GM12864 (cell line): Measurements from ENCODE around the gene CFAP92.

ENCODE experiments used
- DNase-seq: peaks from one replicate; pipeline ENCODE4 v3.0.0-alpha.2; 2011; ENCODE audit warnings: low read depth
- H3K4me3 ChIP-seq: 2 replicates; pipeline ENCODE4 v1.5.1; 2011; ENCODE audit warnings: mild to moderate bottlenecking, low read depth, low read length, control low read depth
- CTCF ChIP-seq: IDR thresholded peaks from 2 replicates; pipeline ENCODE4 v1.5.1; 2011; ENCODE audit warnings: low read depth, mild to moderate bottlenecking, moderate library complexity, low read length, control low read depth, inconsistent platforms; ENCODE audit errors: missing control alignments

CFAP92 gene, protein sequence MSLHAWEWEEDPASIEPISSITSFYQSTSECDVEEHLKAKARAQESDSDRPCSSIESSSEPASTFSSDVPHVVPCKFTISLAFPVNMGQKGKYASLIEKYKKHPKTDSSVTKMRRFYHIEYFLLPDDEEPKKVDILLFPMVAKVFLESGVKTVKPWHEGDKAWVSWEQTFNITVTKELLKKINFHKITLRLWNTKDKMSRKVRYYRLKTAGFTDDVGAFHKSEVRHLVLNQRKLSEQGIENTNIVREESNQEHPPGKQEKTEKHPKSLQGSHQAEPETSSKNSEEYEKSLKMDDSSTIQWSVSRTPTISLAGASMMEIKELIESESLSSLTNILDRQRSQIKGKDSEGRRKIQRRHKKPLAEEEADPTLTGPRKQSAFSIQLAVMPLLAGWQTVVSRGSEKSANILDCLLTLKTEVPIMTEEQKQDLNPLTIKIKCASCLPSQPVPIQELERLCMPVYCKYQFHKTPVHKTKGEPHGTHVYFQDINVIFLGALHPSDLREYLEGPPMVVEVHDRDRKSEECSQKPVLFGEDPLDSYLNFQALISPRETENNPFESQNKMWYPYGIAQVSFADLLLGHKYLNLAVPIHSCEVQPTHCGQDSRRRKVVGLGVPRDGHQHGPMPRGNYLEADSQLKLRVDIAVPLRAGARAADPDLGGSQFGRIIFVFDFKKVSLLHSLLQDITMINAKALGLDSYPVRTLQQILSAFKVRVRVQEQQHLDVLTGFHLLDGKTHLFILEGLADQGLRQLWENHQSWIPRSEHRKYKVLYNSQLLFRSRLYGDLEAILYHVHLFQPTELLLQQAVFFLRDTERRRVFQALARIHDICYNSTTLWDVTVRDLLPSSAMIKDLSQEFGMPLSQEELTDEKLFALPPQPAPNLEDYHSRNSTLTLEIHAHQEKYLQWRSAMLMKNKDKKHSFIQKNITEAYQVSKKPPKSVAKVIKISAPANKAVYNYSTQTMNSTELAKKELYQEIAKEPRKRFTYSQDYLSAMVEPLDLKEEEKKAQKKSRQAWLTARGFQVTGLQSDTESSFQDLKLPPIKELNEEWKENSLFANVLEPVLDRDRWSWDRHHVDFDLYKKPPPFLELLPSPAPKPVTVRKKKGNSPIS

DNA sequence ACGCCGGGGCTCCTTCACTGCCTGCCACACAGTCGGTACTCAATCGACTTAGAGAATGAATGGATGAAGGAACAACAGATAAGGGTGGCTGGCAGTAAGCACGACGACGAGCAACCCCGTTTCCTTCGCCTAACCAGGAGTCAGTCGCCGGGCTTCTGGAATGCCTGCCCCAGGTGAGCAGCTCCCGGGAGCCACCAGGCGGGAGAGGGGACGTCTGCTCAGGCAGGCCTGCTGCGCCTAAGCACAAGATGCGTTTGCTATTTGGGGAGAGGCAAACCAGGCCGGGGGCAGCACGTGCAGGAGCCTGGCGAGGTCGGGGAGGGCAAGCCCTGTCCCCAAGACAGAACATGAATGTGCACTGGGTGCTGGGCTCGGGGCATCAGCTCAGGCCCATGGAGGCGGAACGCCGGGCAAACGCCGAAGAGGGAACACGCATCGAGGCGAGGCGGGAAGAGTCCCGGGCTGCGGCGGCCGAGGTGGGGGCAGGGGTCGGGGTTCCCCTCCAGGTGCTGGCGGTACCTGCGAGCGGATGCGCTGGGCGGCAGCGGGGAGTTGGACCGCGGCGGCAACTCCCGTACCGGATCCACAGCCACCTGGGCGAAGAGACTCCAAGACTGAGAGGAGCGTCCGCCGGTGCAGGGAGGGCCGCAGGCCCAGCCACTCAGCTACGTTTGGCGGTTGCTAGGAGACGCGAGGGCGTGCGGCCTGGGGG, at the start of gene CFAP92:
CFAP92 (minus strand) TSS at position 616 of the 712 bp plus-strand sequence. CDS start 772 bp downstream, outside the sequence.
- H3K4me3 ChIP-seq: peak within 1 kb of the TSS; percentile 24
- no peak for TF ChIP-seq CTCF
- peak; percentile 22 for DNase-seq

- TF ChIP-seq CTCF: no peak
- H3K4me3 ChIP-seq: no peak overlapping the region
- no peak for DNase-seq
Measured at GRCh38 chr3:129040579-129041300, 46.9 kb upstream of the CFAP92 start.

GRCh38 chr3:129040039-129040336, 46.1 kb upstream of the CFAP92 start:
- DNase-seq: no peak
- H3K4me3 ChIP-seq: no peak overlapping the region
- TF ChIP-seq CTCF: no peak

DNA sequence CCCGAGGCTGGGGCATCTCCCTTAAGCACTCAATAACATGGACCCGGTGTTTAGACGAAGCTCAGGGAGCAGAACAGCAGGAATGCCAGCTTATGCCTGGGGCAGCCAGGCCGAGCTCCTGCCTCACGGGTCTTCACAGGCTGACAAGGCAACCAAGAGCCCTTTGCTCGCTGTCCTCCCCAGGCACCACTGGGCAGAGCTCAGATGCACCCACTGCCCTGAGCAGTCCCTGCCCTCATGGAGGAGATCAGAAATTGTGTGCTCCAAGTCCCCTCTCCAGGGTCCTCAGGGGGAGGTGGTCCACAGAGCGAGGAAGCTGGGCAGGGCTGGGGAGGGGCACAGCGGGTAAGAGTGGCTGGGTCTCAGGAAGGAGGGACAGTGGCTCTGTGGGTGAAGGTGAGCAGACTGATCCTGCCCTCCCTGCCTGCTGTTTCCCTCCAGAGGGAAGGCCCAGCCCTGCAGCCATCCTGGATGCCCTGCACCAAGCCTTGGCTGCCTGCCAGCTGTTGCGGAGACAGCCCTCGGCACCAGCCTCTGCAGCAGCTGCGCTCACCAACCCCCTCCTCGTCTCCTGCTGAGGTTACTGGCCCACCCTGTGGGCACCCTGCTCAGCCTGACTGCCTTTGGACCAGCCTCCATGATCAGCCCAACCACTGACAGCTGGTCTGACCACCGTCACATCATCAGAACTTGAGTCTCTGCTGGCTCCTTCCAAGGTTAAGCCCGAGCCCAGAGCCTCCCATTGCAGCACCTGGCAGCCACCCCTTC, 45.6 kb upstream of the CFAP92 start:
- TF ChIP-seq CTCF: no peak
- no peak overlapping the region for H3K4me3 ChIP-seq
- DNase-seq: no peak

DNA sequence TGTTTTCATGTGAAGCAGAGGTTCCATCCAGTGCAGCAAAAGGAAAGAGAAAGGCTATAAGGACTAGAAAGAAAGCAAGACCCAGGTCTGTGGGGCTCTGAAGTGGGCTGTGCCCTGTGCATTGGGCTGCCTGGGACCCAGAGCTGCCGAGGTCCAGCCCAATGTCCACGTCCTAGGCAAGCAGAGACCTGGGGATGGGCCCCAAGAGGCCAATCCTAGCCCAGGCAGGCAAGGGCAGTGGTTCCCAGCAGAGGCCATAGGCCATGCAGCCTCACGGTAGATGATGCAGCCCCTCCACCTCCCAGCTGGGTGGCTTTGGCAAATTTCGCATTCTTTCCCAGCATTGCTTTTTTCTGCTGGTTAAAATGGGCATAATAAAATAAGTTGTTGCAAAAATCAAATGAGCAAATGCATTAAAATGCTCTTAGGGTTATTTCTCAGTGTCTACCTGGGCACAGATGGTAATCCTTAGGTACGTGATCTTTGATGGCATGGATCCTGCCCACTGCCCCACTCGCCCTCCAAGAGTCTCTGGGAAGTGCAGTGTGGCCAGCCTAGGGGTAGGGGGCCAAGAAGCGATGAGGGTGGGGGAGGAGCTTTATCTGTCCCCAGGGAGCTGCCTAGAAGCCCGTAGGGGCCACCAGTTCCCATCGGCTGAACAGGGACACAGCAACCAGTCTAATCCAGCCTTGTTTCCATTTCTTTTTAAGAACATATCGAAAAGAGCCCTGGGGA, 44.4 kb upstream of the CFAP92 start:
- no peak overlapping the region for H3K4me3 ChIP-seq
- DNase-seq: no peak
- TF ChIP-seq CTCF: no peak
